HG03342 (cell line): ENCODE results near the gene SAPCD1.
A peak's percentile ranks its signal among the peaks of the same experiment; 100 is the strongest.
"Not testable (repeated sequence)": the region's sequence is repeated elsewhere in the genome, so short reads cannot be mapped to it uniquely, and the experiment has no call there.

Source experiments
- ATAC-seq: cut with Tn5 transposase; IDR thresholded peaks from one replicate; pipeline ENCODE4 v1.9.1; 2021; ENCODE audit warnings: mild to moderate bottlenecking, moderate library complexity; ENCODE audit not compliant: unreplicated experiment

The SAPCD1 gene

GRCh38 chr6:31776485-31776988, 14.1 kb downstream of the SAPCD1 start:
- no peak for ATAC-seq

- ATAC-seq = peak; percentile 66
Measured at GRCh38 chr6:31776989-31777666, 14.7 kb downstream of the SAPCD1 start, which contains the start of gene VWA7. Gene VWA7 (minus strand): TSS chr6:31777328. CDS start chr6:31776779, 549 bp downstream.

- no peak for ATAC-seq
Measured at GRCh38 chr6:31777667-31778050, 15.2 kb downstream of the SAPCD1 start.

GRCh38 chr6:31778193-31778592, 15.7 kb downstream of the SAPCD1 start:
- ATAC-seq = no peak

GRCh38 chr6:31778999-31779885, 16.8 kb downstream of the SAPCD1 start:
- no peak for ATAC-seq

GRCh38 chr6:31779908-31780307, 17.5 kb downstream of the SAPCD1 start:
- ATAC-seq = no peak

GRCh38 chr6:31780507-31781243, 18.2 kb downstream of the SAPCD1 start:
- no peak for ATAC-seq

- no peak for ATAC-seq
Measured at GRCh38 chr6:31781244-31782125, 19.0 kb downstream of the SAPCD1 start.

- ATAC-seq = no peak
Measured at GRCh38 chr6:31782126-31782855, 19.8 kb downstream of the SAPCD1 start.

GRCh38 chr6:31784098-31784925, 21.9 kb downstream of the SAPCD1 start:
- no peak for ATAC-seq

- no peak for ATAC-seq
Measured at GRCh38 chr6:31785475-31785874, 23.0 kb downstream of the SAPCD1 start.

- no peak for ATAC-seq
Measured at GRCh38 chr6:31791324-31792089, 29.1 kb downstream of the SAPCD1 start.

GRCh38 chr6:31792090-31792374, 29.6 kb downstream of the SAPCD1 start:
- no peak for ATAC-seq

- ATAC-seq = no peak
Measured at GRCh38 chr6:31792761-31793171, 30.3 kb downstream of the SAPCD1 start.

- ATAC-seq = not testable (repeated sequence)
Measured at GRCh38 chr6:31793927-31794245, 31.4 kb downstream of the SAPCD1 start.

GRCh38 chr6:31794294-31794865, 31.9 kb downstream of the SAPCD1 start:
- no peak for ATAC-seq

GRCh38 chr6:31794866-31795615, 32.6 kb downstream of the SAPCD1 start:
- no peak for ATAC-seq
